ENCODE data around the gene UGDH. TPM values are rescaled to one million over a fixed set of nuclear protein-coding genes. Genes with fewer than 3 reads are reported as not detected.

The UGDH gene
- total and polyA plus RNA-seq, 2 of the 8 experiments (the other 6 are each of a cell fraction or from before 2014, with no cell fraction given) = 32.0 to 128 TPM

DNA sequence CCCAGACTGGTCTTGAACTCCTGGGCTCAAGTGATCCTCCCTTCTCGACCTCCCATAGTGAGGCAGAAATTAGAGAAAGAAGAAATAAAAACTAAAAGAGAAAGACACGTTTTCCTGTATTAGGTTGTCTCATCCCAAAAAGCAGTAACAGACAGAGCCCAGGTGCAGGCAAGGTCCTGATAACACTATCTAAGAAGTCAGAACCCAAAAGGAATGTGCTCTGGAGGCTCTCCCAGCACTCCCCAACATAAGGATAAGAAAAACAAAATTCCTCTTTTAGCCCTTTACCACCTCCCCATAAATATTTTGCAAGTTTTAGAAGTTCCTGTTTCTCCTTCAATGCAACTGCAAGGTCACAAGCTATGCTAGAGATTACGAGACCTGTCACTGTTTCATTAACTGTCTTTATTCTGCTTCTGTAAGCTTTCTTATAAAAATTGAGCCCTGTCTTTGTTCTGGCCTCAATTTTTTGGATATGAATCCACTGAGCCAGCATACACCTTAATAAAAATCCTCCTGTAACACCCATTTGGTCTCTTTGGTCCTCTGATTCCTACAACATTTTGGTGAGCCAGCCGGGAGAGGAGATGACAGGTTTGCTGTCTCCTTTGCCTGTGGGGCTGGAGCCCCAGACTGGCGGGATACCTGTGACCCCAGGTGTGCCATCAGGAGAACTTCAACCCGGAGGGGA, 42.5 kb downstream of the UGDH start (continued):
- TF ChIP-seq SIN3A (conservative IDR thresholded peaks at IDR 0.05 in 1 of 2, IDR thresholded peaks at IDR 0.05 in 1 of 2; ENCODE audit: low read depth in 1 of 2, low read length in 2 of 2) (no peak), SIRT6 (IDR thresholded peaks at IDR 0.05; ENCODE audit: low read length) (no peak), HDAC6 (IDR thresholded peaks at IDR 0.05; ENCODE audit: low read depth, low read length) (no peak), SAP30 (IDR thresholded peaks at IDR 0.05; ENCODE audit: insufficient read depth, insufficient replicate concordance, low read length) (no peak), BRCA1 (IDR thresholded peaks at IDR 0.05; ENCODE audit: low read depth, low read length) (no peak)
- TF ChIP-seq, protein P1, sequence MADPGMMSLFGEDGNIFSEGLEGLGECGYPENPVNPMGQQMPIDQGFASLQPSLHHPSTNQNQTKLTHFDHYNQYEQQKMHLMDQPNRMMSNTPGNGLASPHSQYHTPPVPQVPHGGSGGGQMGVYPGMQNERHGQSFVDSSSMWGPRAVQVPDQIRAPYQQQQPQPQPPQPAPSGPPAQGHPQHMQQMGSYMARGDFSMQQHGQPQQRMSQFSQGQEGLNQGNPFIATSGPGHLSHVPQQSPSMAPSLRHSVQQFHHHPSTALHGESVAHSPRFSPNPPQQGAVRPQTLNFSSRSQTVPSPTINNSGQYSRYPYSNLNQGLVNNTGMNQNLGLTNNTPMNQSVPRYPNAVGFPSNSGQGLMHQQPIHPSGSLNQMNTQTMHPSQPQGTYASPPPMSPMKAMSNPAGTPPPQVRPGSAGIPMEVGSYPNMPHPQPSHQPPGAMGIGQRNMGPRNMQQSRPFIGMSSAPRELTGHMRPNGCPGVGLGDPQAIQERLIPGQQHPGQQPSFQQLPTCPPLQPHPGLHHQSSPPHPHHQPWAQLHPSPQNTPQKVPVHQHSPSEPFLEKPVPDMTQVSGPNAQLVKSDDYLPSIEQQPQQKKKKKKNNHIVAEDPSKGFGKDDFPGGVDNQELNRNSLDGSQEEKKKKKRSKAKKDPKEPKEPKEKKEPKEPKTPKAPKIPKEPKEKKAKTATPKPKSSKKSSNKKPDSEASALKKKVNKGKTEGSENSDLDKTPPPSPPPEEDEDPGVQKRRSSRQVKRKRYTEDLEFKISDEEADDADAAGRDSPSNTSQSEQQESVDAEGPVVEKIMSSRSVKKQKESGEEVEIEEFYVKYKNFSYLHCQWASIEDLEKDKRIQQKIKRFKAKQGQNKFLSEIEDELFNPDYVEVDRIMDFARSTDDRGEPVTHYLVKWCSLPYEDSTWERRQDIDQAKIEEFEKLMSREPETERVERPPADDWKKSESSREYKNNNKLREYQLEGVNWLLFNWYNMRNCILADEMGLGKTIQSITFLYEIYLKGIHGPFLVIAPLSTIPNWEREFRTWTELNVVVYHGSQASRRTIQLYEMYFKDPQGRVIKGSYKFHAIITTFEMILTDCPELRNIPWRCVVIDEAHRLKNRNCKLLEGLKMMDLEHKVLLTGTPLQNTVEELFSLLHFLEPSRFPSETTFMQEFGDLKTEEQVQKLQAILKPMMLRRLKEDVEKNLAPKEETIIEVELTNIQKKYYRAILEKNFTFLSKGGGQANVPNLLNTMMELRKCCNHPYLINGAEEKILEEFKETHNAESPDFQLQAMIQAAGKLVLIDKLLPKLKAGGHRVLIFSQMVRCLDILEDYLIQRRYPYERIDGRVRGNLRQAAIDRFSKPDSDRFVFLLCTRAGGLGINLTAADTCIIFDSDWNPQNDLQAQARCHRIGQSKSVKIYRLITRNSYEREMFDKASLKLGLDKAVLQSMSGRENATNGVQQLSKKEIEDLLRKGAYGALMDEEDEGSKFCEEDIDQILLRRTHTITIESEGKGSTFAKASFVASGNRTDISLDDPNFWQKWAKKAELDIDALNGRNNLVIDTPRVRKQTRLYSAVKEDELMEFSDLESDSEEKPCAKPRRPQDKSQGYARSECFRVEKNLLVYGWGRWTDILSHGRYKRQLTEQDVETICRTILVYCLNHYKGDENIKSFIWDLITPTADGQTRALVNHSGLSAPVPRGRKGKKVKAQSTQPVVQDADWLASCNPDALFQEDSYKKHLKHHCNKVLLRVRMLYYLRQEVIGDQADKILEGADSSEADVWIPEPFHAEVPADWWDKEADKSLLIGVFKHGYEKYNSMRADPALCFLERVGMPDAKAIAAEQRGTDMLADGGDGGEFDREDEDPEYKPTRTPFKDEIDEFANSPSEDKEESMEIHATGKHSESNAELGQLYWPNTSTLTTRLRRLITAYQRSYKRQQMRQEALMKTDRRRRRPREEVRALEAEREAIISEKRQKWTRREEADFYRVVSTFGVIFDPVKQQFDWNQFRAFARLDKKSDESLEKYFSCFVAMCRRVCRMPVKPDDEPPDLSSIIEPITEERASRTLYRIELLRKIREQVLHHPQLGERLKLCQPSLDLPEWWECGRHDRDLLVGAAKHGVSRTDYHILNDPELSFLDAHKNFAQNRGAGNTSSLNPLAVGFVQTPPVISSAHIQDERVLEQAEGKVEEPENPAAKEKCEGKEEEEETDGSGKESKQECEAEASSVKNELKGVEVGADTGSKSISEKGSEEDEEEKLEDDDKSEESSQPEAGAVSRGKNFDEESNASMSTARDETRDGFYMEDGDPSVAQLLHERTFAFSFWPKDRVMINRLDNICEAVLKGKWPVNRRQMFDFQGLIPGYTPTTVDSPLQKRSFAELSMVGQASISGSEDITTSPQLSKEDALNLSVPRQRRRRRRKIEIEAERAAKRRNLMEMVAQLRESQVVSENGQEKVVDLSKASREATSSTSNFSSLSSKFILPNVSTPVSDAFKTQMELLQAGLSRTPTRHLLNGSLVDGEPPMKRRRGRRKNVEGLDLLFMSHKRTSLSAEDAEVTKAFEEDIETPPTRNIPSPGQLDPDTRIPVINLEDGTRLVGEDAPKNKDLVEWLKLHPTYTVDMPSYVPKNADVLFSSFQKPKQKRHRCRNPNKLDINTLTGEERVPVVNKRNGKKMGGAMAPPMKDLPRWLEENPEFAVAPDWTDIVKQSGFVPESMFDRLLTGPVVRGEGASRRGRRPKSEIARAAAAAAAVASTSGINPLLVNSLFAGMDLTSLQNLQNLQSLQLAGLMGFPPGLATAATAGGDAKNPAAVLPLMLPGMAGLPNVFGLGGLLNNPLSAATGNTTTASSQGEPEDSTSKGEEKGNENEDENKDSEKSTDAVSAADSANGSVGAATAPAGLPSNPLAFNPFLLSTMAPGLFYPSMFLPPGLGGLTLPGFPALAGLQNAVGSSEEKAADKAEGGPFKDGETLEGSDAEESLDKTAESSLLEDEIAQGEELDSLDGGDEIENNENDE (IDR thresholded peaks at IDR 0.05; ENCODE audit: insufficient replicate concordance, low read length) = no peak

Data from H1 (cell line).